Mucosa of stomach (tissue), 1 donor: Measurements from ENCODE around the gene PON3.

Source experiments
- H3K27me3 ChIP-seq: one replicate; pipeline ENCODE4 v1.7.0; 2013; ENCODE audit warnings: mild to moderate bottlenecking, low read length; ENCODE audit not compliant: control insufficient read depth, insufficient read depth
- H3K36me3 ChIP-seq: one replicate; pipeline ENCODE4 v1.7.0; 2013; ENCODE audit warnings: low read length; ENCODE audit not compliant: control insufficient read depth, insufficient read depth
- H3K4me1 ChIP-seq: one replicate; pipeline ENCODE4 v1.7.0; 2013; ENCODE audit warnings: mild to moderate bottlenecking, low read length; ENCODE audit not compliant: control insufficient read depth, insufficient read depth
- H3K4me3 ChIP-seq: one replicate; pipeline ENCODE4 v1.7.0; 2013; ENCODE audit warnings: low read length
- H3K9ac ChIP-seq: one replicate; pipeline ENCODE4 v1.7.0; 2013; ENCODE audit warnings: mild to moderate bottlenecking, low read length, moderate library complexity
- H3K9me3 ChIP-seq: one replicate; pipeline ENCODE4 v1.7.0; 2013; ENCODE audit warnings: mild to moderate bottlenecking, low read length, moderate library complexity; ENCODE audit not compliant: control insufficient read depth
- donor health status: Pancreatic carcinoma.

The PON3 gene

GRCh38 chr7:95368235-95368634 lies 27.9 kb downstream of the PON3 start:
- H3K4me3 ChIP-seq = no peak overlapping the region
- H3K4me1 ChIP-seq = no peaks in the 10 kb centered on the region
- H3K27me3 ChIP-seq = no peaks in the 10 kb centered on the region
- H3K36me3 ChIP-seq = no peaks in the 10 kb centered on the region
- no peak overlapping the region for H3K9ac ChIP-seq
- H3K9me3 ChIP-seq = no peaks in the 10 kb centered on the region

- no peaks in the 10 kb centered on the region for H3K27me3 ChIP-seq
Observed at GRCh38 chr7:95367606-95368005, 28.6 kb downstream of the PON3 start.

GRCh38 chr7:95365151-95365550 lies 31.0 kb downstream of the PON3 start:
- Histone ChIP-seq H3K36me3 (no peaks in the 10 kb centered on the region), H3K9me3 (no peaks in the 10 kb centered on the region), H3K4me1 (no peaks in the 10 kb centered on the region), H3K27me3 (no peaks in the 10 kb centered on the region), H3K4me3 (no peak overlapping the region), H3K9ac (no peak overlapping the region)

More at GRCh38 chr7:95367606-95368005, 28.6 kb downstream of the PON3 start:
- no peak overlapping the region for H3K4me3 ChIP-seq
- no peaks in the 10 kb centered on the region for H3K9me3 ChIP-seq
- no peak overlapping the region for H3K9ac ChIP-seq
- no peaks in the 10 kb centered on the region for H3K4me1 ChIP-seq
- no peaks in the 10 kb centered on the region for H3K36me3 ChIP-seq

GRCh38 chr7:95357623-95358022 lies 38.6 kb downstream of the PON3 start:
- Histone ChIP-seq H3K9ac (no peak overlapping the region), H3K9me3 (no peaks in the 10 kb centered on the region), H3K36me3 (no peaks in the 10 kb centered on the region), H3K4me1 (no peaks in the 10 kb centered on the region), H3K4me3 (no peak overlapping the region), H3K27me3 (no peaks in the 10 kb centered on the region)

- H3K36me3 ChIP-seq = no peaks in the 10 kb centered on the region
- no peak overlapping the region for H3K9ac ChIP-seq
- H3K27me3 ChIP-seq = no peaks in the 10 kb centered on the region
- no peaks in the 10 kb centered on the region for H3K9me3 ChIP-seq
- no peak overlapping the region for H3K4me3 ChIP-seq
- no peaks in the 10 kb centered on the region for H3K4me1 ChIP-seq
Observed at GRCh38 chr7:95342642-95343307, 53.4 kb downstream of the PON3 start.

- H3K4me1 ChIP-seq = no peaks in the 10 kb centered on the region
- no peak overlapping the region for H3K9ac ChIP-seq
- H3K27me3 ChIP-seq = no peaks in the 10 kb centered on the region
- H3K36me3 ChIP-seq = no peaks in the 10 kb centered on the region
- H3K4me3 ChIP-seq = no peak overlapping the region
- no peaks in the 10 kb centered on the region for H3K9me3 ChIP-seq
Observed at GRCh38 chr7:95342029-95342428, 54.1 kb downstream of the PON3 start.

GRCh38 chr7:95340491-95340890 lies 55.7 kb downstream of the PON3 start:
- Histone ChIP-seq H3K4me1 (no peaks in the 10 kb centered on the region), H3K4me3 (no peak overlapping the region), H3K27me3 (no peaks in the 10 kb centered on the region), H3K9ac (no peak overlapping the region), H3K36me3 (no peaks in the 10 kb centered on the region), H3K9me3 (no peaks in the 10 kb centered on the region)

- H3K36me3 ChIP-seq = no peaks in the 10 kb centered on the region
- H3K4me3 ChIP-seq = no peak overlapping the region
- no peaks in the 10 kb centered on the region for H3K9me3 ChIP-seq
- no peaks in the 10 kb centered on the region for H3K27me3 ChIP-seq
- no peaks in the 10 kb centered on the region for H3K4me1 ChIP-seq
- no peak overlapping the region for H3K9ac ChIP-seq
Observed at GRCh38 chr7:95338832-95339231, 57.3 kb downstream of the PON3 start.

- H3K9me3 ChIP-seq = no peaks in the 10 kb centered on the region
- no peaks in the 10 kb centered on the region for H3K27me3 ChIP-seq
- no peaks in the 10 kb centered on the region for H3K4me1 ChIP-seq
- H3K36me3 ChIP-seq = no peaks in the 10 kb centered on the region
- no peak overlapping the region for H3K4me3 ChIP-seq
- H3K9ac ChIP-seq = no peak overlapping the region
Observed at GRCh38 chr7:95335093-95335492, 61.1 kb downstream of the PON3 start.

- Histone ChIP-seq H3K9me3 (no peaks in the 10 kb centered on the region), H3K9ac (no peak overlapping the region), H3K27me3 (no peaks in the 10 kb centered on the region), H3K4me3 (no peak overlapping the region), H3K36me3 (no peaks in the 10 kb centered on the region), H3K4me1 (no peaks in the 10 kb centered on the region)
Observed at GRCh38 chr7:95334447-95334846, 61.7 kb downstream of the PON3 start.

GRCh38 chr7:95330961-95331337 lies 65.2 kb downstream of the PON3 start:
- Histone ChIP-seq H3K4me1 (no peaks in the 10 kb centered on the region), H3K27me3 (no peaks in the 10 kb centered on the region), H3K4me3 (peak overlapping the region; percentile 4), H3K36me3 (no peaks in the 10 kb centered on the region), H3K9ac (no peak overlapping the region), H3K9me3 (no peaks in the 10 kb centered on the region)

GRCh38 chr7:95330204-95330960 lies 65.8 kb downstream of the PON3 start:
- H3K9ac ChIP-seq = no peak overlapping the region

More at GRCh38 chr7:95330204-95330960, 65.8 kb downstream of the PON3 start:
- Histone ChIP-seq H3K9me3 (no peaks in the 10 kb centered on the region), H3K27me3 (no peaks in the 10 kb centered on the region), H3K4me1 (no peaks in the 10 kb centered on the region), H3K4me3 (peak overlapping the region; percentile 4), H3K36me3 (no peaks in the 10 kb centered on the region)
